GM10266 (cell line): ENCODE data around the gene DCAF8L1.
"Not testable (repeated sequence)": the region's sequence is repeated elsewhere in the genome, so short reads cannot be mapped to it uniquely, and the experiment has no call there.

ENCODE experiments used
- DNase-seq: peaks from one replicate; pipeline ENCODE4 v3.0.0; 2012; ENCODE audit errors: extremely low spot score
- TF ChIP-seq, protein P1 (sequence below): IDR thresholded peaks from 2 replicates; pipeline ENCODE4 v1.5.1; 2012; ENCODE audit warnings: mild to moderate bottlenecking, low read depth; ENCODE audit not compliant: control insufficient read depth, insufficient read depth; ENCODE audit errors: missing control alignments

DCAF8L1 gene

DNA sequence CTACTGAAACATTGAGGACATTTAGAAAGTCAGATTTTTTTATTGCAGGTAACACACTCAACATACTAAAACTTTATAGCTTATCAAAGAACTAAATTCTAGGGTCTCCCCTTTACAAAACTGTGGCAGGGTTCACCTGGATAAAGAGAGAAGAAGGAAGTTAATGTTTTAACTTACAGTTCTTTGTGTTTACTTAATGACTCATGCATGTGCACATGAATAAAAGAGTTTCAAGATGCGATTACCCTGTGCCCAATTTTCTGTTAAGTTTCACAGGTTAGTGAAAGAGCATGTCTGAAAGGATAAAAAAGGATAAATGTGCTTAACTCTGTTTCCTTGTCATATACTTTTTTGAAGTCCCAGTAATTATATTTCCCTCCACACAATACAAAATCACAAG, 16.8 kb downstream of the DCAF8L1 start:
- TF ChIP-seq, protein P1, sequence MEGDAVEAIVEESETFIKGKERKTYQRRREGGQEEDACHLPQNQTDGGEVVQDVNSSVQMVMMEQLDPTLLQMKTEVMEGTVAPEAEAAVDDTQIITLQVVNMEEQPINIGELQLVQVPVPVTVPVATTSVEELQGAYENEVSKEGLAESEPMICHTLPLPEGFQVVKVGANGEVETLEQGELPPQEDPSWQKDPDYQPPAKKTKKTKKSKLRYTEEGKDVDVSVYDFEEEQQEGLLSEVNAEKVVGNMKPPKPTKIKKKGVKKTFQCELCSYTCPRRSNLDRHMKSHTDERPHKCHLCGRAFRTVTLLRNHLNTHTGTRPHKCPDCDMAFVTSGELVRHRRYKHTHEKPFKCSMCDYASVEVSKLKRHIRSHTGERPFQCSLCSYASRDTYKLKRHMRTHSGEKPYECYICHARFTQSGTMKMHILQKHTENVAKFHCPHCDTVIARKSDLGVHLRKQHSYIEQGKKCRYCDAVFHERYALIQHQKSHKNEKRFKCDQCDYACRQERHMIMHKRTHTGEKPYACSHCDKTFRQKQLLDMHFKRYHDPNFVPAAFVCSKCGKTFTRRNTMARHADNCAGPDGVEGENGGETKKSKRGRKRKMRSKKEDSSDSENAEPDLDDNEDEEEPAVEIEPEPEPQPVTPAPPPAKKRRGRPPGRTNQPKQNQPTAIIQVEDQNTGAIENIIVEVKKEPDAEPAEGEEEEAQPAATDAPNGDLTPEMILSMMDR = no peak
- DNase-seq = no peak

- not testable (repeated sequence) for DNase-seq
Observed at GRCh38 chrX:27960410-27960809, 20.8 kb downstream of the DCAF8L1 start.

DNA sequence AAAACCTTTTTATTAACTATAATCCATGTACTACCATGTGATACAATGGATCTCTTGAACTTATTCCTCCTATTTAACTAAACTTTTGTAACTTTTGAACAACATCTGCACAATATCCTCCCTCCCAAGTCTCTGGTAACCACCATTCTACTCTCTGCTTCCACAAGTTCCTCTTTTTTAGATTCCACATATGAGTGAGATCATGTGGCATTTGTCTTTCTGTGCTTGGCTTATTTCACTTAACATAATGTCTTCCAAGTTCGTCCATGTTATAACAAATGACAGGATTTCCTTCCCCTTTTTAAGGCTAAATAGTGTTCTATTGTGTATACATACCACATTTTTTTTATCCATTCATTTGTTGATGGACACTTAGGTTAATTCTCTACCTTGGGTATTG, 28.1 kb downstream of the DCAF8L1 start:
- no peak for DNase-seq

DNA sequence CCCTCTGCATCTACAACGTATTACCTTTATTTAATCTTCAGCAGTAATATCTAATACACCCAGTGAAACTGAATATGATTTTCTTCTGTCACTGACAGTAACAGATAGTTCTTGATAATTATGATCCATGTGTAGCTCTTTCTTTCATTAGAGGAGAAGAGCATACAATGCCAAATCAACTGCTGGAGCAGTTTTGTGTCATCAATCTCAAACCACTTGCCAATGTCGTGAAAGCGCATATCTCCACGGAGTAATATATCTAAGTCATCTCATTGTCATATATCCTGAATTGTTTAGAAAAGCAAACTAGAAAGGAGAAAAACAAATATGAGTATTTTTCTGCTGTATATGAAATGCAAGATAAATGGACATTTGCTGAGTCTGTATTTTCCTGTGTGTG, 47.9 kb downstream of the DCAF8L1 start:
- TF ChIP-seq, protein P1 = no peak
- no peak for DNase-seq

More for the DNA sequence above, 28.1 kb downstream of the DCAF8L1 start:
- TF ChIP-seq, protein P1 = no peak
